GM18526 (cell line): ENCODE results near the gene MAPK11.

Experiments
- POLR2A ChIP-seq: IDR thresholded peaks from 3 replicates; pipeline ENCODE4 v1.6.1; 2011; ENCODE audit not compliant: insufficient read length; ENCODE audit errors: extremely low read depth

Gene MAPK11

DNA sequence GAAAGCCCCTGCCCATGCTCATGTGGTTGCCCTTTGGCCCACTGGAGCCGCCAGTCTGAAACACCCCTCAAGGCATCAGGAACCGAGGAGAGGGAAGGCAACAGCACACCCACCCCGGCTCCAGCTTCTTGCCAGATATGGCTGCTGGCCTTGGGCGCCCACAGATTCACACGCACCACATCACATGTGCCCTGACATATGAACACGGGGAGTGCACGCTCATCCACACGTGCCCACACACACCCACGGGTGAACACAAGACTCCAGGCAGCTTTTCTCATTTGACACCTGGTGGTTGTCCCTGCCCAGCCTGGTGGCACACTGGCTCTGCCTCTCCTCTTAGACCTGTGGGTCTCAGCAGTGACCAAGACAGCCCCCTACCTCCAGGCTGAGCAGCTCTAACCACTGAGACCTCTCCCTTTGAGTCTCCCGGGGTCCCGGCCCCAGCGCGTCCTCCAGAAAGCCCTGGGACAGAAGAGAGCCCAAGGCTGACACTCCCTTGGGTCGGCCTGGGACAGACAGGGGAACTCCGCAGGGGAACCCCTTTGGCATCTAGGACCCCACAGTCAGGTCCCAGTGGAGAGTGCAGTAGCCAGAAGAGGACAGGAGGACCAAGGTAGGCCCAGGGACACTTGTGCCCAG lies 6.0 kb downstream of the MAPK11 start:
- no peak for TF ChIP-seq POLR2A

DNA sequence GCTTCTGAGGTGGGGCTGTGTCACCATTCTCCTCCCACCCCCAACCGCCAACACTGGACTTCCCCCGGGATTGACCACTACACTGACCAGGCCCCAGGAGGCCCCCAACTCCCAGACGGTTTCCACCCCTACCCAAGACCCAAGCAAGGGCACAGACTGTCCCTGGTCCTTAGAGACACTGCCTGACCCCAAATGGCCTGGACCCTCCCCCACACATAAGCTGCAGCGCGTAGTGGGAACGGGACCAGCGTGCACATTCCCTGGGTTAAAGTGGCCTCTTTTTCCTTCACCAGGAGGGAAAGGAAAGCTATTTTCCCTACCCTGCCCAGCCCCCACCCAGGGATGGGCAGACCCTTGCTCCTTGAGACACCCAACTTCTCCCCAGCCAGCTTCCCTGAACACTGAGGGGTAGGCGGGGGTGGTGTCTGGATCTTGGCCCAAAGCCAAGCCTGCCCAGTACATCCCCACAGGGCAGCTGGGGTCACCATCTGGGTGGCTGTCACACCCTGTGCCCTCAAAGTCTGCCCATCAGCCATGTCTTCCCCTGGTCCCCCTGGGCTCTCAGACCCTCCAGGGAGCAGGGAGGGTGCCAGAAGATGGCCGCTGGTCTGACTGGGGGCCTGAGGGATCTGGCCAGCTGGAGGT lies 7.1 kb downstream of the MAPK11 start:
- no peak for TF ChIP-seq POLR2A

DNA sequence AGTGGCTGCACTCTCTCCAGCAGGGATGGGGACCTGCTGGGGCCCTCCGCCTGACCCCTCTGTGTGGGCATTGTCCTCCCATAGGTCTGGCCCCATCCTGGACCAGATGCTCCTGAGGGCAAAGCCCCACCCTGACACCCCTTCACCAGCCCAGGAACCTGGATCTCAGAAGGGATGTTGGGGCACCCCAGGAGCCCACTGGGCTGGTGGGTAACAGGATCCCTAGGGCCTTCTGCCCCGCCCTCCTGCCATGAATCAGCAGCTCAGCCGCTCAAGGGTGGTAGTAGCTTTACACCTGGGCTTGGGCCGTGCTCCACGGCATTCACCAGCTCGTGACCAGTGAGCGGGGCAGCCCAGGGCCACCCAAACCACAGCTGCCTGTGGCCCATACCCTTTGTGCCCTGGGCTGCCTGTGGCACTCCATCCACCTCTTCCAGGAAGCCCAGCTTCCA lies 7.7 kb downstream of the MAPK11 start:
- no peak for TF ChIP-seq POLR2A

DNA sequence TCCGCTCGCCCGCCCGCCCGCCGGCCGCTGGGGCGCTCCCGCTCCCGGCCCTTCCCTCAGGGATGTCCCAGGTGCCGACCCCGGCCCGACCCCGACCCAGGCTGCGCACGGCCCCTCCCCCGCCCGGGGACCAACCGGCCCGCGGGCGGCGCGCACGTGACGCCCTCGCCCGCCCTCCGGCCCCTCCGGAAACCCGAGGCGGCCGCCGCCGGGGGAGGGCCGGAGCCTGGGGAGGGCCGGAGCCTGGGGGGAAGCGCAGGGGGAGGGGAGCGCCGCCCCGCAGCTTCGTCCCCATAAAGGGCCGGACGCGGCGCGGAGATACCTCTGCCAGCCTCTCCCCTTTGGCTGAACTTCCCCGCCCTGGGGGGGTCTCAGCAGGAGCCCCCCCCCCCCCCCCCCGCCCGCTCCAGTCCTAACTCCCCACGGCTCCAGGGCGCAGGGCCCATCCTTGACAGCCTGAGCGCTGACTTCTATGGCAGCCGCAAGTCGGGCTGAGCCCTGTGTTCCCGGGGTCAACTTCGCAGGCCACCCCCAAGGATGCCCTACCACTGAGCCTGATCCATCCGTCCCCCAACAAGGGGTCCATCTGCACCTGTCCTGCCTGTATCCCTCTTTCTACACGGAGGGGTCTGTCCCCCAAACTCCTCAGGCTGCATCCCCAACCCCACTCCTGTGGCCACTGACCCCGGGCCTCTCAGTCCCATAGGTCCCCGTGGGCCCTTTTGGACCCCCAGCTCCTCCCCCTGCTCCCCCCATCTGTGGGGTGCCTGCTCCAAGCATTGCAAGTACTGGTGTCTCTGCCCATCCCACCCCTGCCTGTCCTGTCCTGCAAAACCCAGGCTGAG lies 8.3 kb downstream of the MAPK11 start, which contains the start of gene MAPK12:
Gene MAPK12, minus strand, starts transcription at position 69 of the 845 bp plus-strand sequence. CDS start 174 bp downstream, outside the sequence.
- TF ChIP-seq POLR2A, result no peak

DNA sequence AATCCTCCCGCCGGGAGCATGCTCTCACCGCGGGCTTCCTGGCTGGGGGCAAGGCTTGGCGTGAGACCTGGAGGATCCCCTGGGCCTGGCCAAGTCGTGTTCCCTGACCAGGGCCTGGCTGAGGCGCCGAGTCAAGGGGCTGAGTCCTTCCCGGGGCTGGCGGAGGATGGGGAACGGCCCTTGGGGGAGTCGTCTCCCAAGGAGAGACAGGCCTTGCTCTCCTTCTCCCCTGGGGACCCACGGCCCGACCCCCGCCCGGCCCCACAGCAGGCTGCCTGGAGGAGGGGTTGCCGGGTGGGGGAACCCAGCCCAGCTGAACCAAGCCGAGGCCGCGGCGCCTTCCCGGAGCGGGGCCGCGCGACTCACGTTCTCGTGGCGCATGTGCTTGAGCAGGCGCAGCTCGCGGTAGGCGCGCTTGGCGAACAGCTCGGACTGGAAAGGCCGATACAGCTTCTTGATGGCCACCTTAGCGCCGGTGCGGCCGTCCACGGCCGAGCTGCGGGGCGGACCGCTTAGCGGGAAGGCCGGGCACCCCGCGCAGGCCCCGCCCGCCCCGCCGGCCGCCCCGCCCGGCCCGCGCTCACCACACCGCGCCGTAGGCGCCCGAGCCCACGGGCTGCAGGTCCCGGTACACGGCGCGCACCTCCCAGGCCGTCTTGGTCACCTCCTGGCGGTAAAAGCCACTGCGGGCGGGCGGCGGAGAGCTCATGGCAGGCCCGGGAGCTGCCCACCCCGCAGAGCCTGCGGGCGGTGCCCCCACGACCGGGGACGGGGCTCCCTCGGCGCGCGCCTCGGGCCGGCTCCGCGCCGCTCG lies 9.2 kb downstream of the MAPK11 start:
- TF ChIP-seq POLR2A, result no peak

DNA sequence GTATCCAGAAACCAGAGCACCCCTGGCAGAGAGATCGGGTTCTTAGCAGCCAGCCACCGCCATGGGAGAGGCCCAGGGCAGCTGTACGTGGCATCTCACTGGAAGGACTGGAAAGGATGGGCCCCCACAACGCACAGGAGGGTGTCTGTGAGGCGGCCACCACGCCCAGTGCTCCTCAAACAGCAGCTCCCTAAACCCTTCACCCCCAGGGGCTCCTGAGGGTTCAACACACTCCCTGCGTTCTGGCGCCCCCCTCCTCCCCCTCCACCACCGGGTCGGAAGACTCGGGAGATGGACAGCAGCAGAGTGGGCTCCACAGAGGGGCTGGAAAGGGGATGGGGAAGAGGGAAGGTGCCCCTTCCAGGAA lies 9.8 kb downstream of the MAPK11 start:
- TF ChIP-seq POLR2A, result no peak

DNA sequence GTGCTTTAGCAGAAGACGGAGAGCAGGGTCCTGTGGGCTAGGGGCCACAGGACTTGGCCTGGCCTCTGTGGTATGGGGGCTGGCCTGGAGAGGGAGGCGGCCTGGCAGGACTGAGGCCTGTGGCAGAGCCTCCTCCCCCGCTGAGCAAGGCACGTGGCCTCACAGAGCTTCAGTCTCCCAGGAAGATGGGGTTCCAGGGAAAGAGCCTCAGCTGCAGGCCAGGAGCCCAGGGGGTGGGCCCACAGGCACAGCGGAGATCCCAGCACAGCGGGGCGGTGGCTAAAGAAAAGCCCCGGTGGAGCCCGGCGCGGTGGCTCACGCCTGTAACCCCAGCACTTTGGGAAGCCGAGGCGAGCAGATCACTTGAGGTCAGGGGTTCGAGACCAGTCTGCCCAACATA lies 10.9 kb downstream of the MAPK11 start:
- TF ChIP-seq POLR2A, result no peak

DNA sequence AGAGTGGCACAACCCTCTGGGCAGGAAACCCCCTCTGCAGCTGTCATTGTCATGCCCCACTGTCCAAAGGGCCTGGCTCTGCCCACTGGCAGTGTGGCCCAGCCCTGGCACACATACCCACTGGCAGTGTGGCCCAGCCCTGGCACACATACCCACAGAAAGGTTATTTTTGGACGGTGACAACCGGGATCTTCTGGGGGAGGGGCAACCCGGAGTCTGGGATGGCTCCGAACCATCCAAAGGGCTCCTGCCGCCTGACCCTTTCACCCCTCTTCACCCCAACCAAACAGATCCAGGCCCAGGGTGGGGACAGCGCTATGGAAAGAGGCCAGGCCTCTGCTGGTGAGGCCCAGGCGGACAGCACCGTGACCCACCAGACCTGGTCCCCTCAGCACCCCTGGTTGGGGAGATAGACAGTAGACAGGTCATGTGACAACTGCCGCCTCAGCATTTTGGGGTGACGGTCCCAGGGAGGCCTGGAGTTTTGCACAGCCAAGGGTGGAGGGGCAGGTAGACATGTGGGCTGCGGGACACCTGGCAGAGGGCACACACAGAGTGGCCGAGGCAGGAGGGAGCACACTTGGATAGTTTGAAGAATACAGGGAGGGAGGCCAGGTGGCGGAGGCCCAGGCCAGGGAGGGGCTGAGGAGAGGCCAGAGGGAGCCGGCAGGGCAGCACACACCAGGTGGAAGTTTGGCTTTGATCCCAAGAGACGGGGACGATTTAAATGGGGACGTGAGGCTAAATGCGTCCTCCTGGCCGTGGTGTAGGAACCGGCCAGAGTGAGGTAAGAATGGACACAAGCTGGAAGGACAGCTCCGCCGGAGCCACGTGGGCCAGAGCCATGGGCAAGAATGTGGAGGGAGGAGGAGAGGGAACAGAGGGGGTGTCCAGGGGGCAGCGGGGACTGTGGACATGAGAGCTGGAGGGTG lies 11.6 kb downstream of the MAPK11 start:
- no peak for TF ChIP-seq POLR2A

DNA sequence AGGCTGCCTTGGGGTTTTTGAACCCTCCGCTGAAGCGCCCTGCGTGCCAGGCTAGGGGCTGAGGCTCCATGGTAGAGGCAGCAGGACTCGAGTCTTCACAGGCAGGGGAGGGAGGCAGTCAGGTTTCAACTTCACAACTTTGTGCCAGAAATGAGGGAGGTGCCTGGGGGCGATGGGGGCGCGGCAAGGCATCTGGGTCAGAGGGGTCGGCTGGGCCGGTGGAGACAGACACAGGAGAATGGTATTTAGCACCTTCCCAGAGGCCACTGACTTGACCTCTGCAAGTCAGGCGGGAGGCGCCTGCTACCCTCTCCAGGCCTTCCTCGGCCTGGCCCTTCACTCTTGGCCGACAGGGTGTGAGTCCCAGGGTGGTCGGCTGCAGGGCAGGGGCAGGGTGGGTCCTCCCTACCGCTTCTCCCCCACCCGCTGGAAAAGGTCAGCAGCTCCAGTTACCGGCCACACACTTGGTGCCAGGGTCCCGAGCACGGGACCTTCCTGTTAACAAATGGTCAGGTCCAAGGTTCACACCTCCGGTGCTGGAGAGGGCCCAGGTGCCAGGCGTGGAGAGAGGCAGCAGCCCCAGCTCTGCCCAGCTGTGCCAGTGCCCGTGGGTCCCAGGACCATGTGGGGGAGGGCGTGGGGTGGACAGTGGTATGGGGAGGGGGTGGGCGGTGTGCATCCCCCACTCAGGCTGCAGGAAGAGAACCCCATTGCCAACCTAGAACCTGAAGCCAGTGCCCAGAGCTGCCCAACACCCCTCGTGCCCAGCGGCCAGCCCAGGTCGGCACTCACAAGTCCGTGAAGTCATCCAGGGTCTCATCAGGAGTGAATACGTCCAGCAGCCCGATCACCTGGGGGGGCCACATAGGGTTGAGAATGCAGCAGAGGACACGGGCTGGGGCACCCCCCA lies 12.5 kb downstream of the MAPK11 start:
- TF ChIP-seq POLR2A, result no peak

DNA sequence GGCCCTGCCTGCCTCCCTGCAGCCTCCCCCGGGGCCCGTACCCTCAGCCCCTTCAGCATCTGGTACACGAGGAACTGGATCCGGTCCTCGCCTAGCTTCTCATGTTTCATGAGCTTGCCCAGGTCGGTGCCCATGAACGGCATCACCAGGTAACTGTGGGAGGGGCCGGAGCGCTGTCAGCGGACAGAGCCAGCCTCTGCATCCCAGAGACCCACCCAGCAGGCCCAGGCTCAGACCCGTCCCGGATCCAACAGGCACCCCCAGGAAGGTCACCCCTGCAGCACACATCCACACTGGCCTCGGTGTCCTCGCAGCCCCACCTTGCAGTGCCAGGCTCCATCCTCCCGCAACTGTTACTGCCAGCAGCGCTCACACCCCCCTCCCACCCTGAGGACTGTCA lies 13.1 kb downstream of the MAPK11 start:
- TF ChIP-seq POLR2A, result no peak

DNA sequence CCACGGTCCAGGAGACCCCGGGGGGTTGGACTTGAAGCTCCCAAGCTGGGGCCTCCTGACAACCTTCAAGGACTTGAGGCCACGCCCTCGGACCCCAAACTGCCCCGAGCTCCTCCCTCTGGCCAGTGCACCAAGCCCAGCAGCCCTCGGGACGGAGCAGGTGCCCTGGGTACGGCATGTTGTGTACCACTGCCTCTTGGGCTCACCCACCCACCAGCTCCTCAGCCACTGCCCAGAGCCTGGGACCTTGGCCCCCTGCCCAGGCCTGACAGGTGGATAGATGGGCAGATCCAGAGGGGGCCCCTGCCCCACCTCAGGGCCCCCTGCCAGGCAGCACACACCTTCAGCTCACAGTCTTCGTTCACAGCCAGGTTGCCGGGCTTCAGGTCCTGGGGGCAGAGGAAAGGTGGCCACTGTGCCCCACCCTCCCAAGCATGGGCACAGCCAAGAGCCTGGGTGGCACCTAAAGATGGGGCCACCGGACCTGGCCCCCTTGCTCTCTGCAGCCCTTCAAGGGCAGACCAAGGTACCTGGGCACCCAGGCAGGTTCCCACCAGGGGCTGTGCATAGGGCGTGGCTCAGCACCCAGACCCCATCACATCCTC lies 13.8 kb downstream of the MAPK11 start:
- TF ChIP-seq POLR2A, result no peak

DNA sequence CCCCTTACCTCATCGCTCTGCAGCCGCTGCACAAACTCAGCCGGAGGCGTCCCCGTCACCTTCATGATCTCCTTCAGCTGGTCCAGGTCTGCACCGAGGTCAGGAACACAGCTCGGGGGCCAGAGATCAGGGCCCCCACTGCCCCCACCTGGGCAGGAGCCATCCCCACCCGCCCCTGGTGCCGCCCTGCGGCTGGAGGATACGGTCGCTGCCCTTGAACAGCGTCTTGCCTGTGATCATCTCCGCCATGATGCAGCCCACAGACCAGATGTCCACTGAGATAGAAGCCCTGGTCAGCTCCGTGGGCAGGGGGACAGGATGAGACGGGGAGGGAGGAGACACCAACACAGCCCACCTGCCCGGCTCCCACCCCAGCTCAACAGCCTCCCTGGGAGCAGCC lies 14.6 kb downstream of the MAPK11 start:
- TF ChIP-seq POLR2A, result no peak

DNA sequence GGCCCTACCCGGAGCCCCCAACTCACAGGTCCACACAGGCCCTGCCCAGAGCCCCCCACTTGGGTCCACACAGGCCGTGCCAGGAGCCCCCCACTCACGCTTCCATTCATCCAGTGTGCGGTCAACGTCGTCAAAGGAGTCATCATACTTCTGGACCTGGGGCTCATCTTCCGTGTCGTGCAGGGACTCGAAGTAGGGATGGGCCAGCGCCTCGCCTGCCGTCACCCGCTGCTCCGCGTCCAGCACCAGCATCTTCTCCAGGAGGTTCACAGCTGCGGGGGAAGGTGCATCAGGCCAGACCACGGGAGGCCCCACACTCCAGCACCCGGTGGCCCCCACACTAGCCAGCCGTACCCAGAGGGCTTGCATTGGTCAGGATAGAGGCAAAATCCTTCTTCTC lies 15.1 kb downstream of the MAPK11 start:
- TF ChIP-seq POLR2A, result no peak
